Left lobe of liver (tissue), 2 donors: ENCODE measurements around the gene RPL36A. TPM values are rescaled to one million over a fixed set of nuclear protein-coding genes. Genes with fewer than 3 reads are reported as not detected.

Source experiments
- ATAC-seq: fragments of 200-7000 bp; cut with Tn5 transposase; one replicate; pipeline ENCODE4 v1.9.1; 2020; ENCODE audit warnings: mild to moderate bottlenecking, moderate library complexity
- DNase-seq: peaks from one replicate; pipeline ENCODE4 v3.0.0-alpha.2; 2020; ENCODE audit warnings: low spot score
- total RNA-seq: library from RNA; stranded (reverse); gene quantifications from one replicate; pipeline ENCODE4 v1.2.1, GENCODE V29; 2021
- donor health status: DM: no; HTN: no; CAD: no; lungs with moderate emphysema.
- donor health status: DM: no; HTN: yes; CAD: no.

RPL36A gene
- 39.4 TPM for total RNA-seq

- ATAC-seq (peak; percentile 99), DNase-seq (peak; percentile 82)
Measured at GRCh38 chrX:101390664-101391525, at the start of gene RPL36A. Gene RPL36A, plus strand, starts transcription at chrX:101391011. Its CDS starts 33 bp downstream, at chrX:101391044.

- DNase-seq (peak; percentile 47), ATAC-seq (peak; percentile 58)
Measured at GRCh38 chrX:101347859-101348451, 42.9 kb upstream of the RPL36A start.

- peak; percentile 84 for DNase-seq
- peak; percentile 96 for ATAC-seq
Measured at GRCh38 chrX:101348452-101349192, 42.2 kb upstream of the RPL36A start, which contains the start of gene TIMM8A. Gene TIMM8A, minus strand, starts transcription at chrX:101348742. Its CDS starts 78 bp downstream, at chrX:101348664.

GRCh38 chrX:101349193-101349562, 41.6 kb upstream of the RPL36A start:
- ATAC-seq (no peak), DNase-seq (no peak)

GRCh38 chrX:101357166-101357795, 33.5 kb upstream of the RPL36A start:
- DNase-seq (no peak), ATAC-seq (no peak)

GRCh38 chrX:101359966-101360365, 30.8 kb upstream of the RPL36A start:
- DNase-seq = no peak
- ATAC-seq = no peak

GRCh38 chrX:101360390-101360789, 30.4 kb upstream of the RPL36A start:
- ATAC-seq = no peak
- DNase-seq = no peak

GRCh38 chrX:101362116-101362515, 28.7 kb upstream of the RPL36A start:
- ATAC-seq (no peak), DNase-seq (no peak)

GRCh38 chrX:101362757-101363156, 28.1 kb upstream of the RPL36A start:
- DNase-seq = no peak
- no peak for ATAC-seq

- ATAC-seq (no peak), DNase-seq (no peak)
Measured at GRCh38 chrX:101365301-101365795, 25.5 kb upstream of the RPL36A start.

- DNase-seq = no peak
- no peak for ATAC-seq
Measured at GRCh38 chrX:101368800-101369199, 22.0 kb upstream of the RPL36A start.

GRCh38 chrX:101369687-101370086, 21.1 kb upstream of the RPL36A start:
- DNase-seq = no peak
- ATAC-seq = no peak

GRCh38 chrX:101370888-101371504, 19.8 kb upstream of the RPL36A start:
- DNase-seq = no peak

GRCh38 chrX:101377547-101377946, 13.3 kb upstream of the RPL36A start:
- ATAC-seq (no peak), DNase-seq (no peak)

More at GRCh38 chrX:101370888-101371504, 19.8 kb upstream of the RPL36A start:
- no peak for ATAC-seq

- DNase-seq (no peak), ATAC-seq (no peak)
Measured at GRCh38 chrX:101383679-101384205, 7.1 kb upstream of the RPL36A start.

- DNase-seq = no peak
- no peak for ATAC-seq
Measured at GRCh38 chrX:101385026-101385684, 5.7 kb upstream of the RPL36A start.

GRCh38 chrX:101385795-101386541, 4.8 kb upstream of the RPL36A start, which contains the start of gene BTK:
Gene BTK, minus strand, starts transcription at chrX:101386191. Its CDS starts 10,907 bp downstream, at chrX:101375284.
- no peak for ATAC-seq

GRCh38 chrX:101386542-101386885, 4.3 kb upstream of the RPL36A start:
- ATAC-seq (no peak), DNase-seq (no peak)

More at GRCh38 chrX:101385795-101386541, 4.8 kb upstream of the RPL36A start, which contains the start of gene BTK:
- no peak for DNase-seq

GRCh38 chrX:101388604-101389003, 2.2 kb upstream of the RPL36A start:
- ATAC-seq = no peak

More at GRCh38 chrX:101388604-101389003, 2.2 kb upstream of the RPL36A start:
- no peak for DNase-seq
